Measurements from ENCODE around the gene SLC39A10. TPM values are rescaled to one million over a fixed set of nuclear protein-coding genes. Genes with fewer than 3 reads are reported as not detected.

The SLC39A10 gene
- total and polyA plus RNA-seq, 4 donors, result 5.7 to 28.4 (median 18.2) TPM

- Histone ChIP-seq H3K36me3 (ENCODE audit: control insufficient read depth in 4 of 4, insufficient read depth in 4 of 4, low read length in 4 of 4) (no peaks in the 10 kb centered on the region), H3K27ac (ENCODE audit: low read depth in 1 of 2, low read length in 1 of 2) (no peak overlapping the region), H3K4me3 (no peak overlapping the region), H3K9me3 (ENCODE audit: control insufficient read depth in 4 of 4, insufficient read depth in 3 of 4, low read length in 3 of 4) (no peaks in the 10 kb centered on the region), H3K27me3 (ENCODE audit: control insufficient read depth in 3 of 3, insufficient read depth in 3 of 3, low read length in 2 of 3) (no peaks in the 10 kb centered on the region), H3K9ac (ENCODE audit: insufficient read depth in 1 of 2, low read length in 2 of 2) (no peak overlapping the region), H3K4me1 (ENCODE audit: control insufficient read depth in 5 of 5, insufficient read depth in 5 of 5, low read length in 5 of 5) (no peaks in the 10 kb centered on the region)
- TF ChIP-seq CTCF (IDR thresholded peaks at IDR 0.05; ENCODE audit: control extremely low read depth, extremely low read depth), result no peak
- DNase-seq, result no peak
- WGBS, 2 donors, result 46 to 70% methylated on average over 3 of the region's 3 CpGs
- ATAC-seq (ENCODE audit: insufficient read depth, low FRiP score), result no peak
Observed at GRCh38 chr2:195620501-195620900, 36.5 kb upstream of the SLC39A10 start.

DNA sequence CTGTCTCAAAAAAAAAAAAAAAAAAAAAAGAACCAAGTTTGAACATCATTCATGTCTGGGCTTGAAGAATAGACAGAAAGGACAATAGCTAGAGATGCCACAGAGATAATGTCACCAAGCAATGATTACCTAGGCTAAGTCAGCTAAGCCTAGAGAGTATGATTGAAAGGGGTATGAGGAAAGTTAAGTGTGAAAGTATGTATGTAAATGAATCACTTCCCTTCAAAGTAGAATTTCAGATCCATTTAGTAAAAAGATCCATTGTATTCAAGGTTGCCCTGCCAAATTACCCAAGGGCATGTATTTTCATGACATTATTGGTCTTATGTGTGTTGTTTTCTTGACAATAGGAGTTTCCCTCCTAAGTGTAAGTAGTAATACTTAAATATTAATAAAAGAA lies 34.1 kb upstream of the SLC39A10 start:
- Histone ChIP-seq H3K4me1 (ENCODE audit: control insufficient read depth in 5 of 5, insufficient read depth in 5 of 5, low read length in 5 of 5) (no peaks in the 10 kb centered on the region), H3K9ac (ENCODE audit: insufficient read depth in 1 of 2, low read length in 2 of 2) (no peak overlapping the region), H3K4me3 (no peak overlapping the region), H3K27me3 (ENCODE audit: control insufficient read depth in 3 of 3, insufficient read depth in 3 of 3, low read length in 2 of 3) (no peaks in the 10 kb centered on the region), H3K9me3 (ENCODE audit: control insufficient read depth in 4 of 4, insufficient read depth in 3 of 4, low read length in 3 of 4) (no peaks in the 10 kb centered on the region), H3K36me3 (ENCODE audit: control insufficient read depth in 4 of 4, insufficient read depth in 4 of 4, low read length in 4 of 4) (no peaks in the 10 kb centered on the region), H3K27ac (ENCODE audit: low read depth in 1 of 2, low read length in 1 of 2) (no peak overlapping the region)
- no peak for TF ChIP-seq CTCF (IDR thresholded peaks at IDR 0.05; ENCODE audit: control extremely low read depth, extremely low read depth)
- DNase-seq (no peak), ATAC-seq (ENCODE audit: insufficient read depth, low FRiP score) (no peak)

DNA sequence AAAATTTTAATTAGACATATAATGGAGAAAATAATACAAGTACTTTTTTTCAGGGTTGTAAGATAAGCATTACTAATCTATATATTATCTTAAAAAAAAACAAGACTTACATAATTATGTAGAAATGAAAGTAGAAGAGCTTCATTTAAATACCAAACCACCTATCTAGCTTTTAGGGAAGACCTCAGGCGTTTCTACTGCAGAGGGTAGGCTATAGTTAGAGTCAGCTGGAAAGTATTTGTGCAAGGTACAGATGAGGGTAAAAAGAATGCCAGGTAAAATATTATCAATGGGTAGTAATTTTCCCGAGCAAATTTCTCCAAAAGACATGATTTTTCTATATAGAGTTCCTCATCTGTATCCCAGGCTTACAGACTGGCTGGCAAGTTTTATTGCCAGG lies 30.5 kb upstream of the SLC39A10 start:
- Histone ChIP-seq H3K4me3 (no peak overlapping the region), H3K9me3 (ENCODE audit: control insufficient read depth in 4 of 4, insufficient read depth in 3 of 4, low read length in 3 of 4) (no peaks in the 10 kb centered on the region), H3K36me3 (ENCODE audit: control insufficient read depth in 4 of 4, insufficient read depth in 4 of 4, low read length in 4 of 4) (no peaks in the 10 kb centered on the region), H3K9ac (ENCODE audit: insufficient read depth in 1 of 2, low read length in 2 of 2) (no peak overlapping the region), H3K27ac (ENCODE audit: low read depth in 1 of 2, low read length in 1 of 2) (no peak overlapping the region), H3K27me3 (ENCODE audit: control insufficient read depth in 3 of 3, insufficient read depth in 3 of 3, low read length in 2 of 3) (no peaks in the 10 kb centered on the region), H3K4me1 (ENCODE audit: control insufficient read depth in 5 of 5, insufficient read depth in 5 of 5, low read length in 5 of 5) (no peaks in the 10 kb centered on the region)
- DNase-seq (no peak), ATAC-seq (ENCODE audit: insufficient read depth, low FRiP score) (no peak)
- TF ChIP-seq CTCF (IDR thresholded peaks at IDR 0.05; ENCODE audit: control extremely low read depth, extremely low read depth), result no peak
- WGBS, 2 donors, result 82 to 88% methylated on average over 2 of the region's 2 CpGs

DNA sequence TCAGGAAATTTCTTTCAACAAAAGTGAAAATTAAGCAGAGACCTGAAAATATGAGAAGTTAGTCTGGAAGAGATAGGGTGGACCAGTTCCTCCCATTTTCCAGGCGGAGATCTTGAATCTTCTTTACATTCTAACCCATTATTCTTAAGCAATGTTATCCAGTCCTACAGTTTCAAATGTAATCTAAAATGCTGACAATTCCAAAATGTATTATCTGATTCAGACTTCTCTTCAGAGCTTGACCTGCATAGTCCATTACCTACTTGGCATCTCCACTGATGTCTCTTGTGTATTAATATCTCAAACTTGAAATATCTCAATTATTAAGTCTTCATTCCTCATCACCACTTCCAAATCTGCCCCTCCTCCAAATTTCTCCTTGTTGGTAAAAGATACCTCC lies 28.4 kb upstream of the SLC39A10 start:
- ATAC-seq (ENCODE audit: insufficient read depth, low FRiP score), result no peak
- Histone ChIP-seq H3K36me3 (ENCODE audit: control insufficient read depth in 4 of 4, insufficient read depth in 4 of 4, low read length in 4 of 4) (no peaks in the 10 kb centered on the region), H3K4me3 (no peak overlapping the region), H3K9ac (ENCODE audit: insufficient read depth in 1 of 2, low read length in 2 of 2) (no peak overlapping the region), H3K27me3 (ENCODE audit: control insufficient read depth in 3 of 3, insufficient read depth in 3 of 3, low read length in 2 of 3) (no peaks in the 10 kb centered on the region), H3K4me1 (ENCODE audit: control insufficient read depth in 5 of 5, insufficient read depth in 5 of 5, low read length in 5 of 5) (no peaks in the 10 kb centered on the region), H3K27ac (ENCODE audit: low read depth in 1 of 2, low read length in 1 of 2) (no peak overlapping the region), H3K9me3 (ENCODE audit: control insufficient read depth in 4 of 4, insufficient read depth in 3 of 4, low read length in 3 of 4) (peaks cover 0 to 1% (median 0%) of the 10 kb centered on the region in 4 donors)
- DNase-seq, result no peak
- WGBS, 2 donors, result 98 to 100% methylated on average over 1 of the region's 1 CpG
- TF ChIP-seq CTCF (IDR thresholded peaks at IDR 0.05; ENCODE audit: control extremely low read depth, extremely low read depth), result no peak
